Activated CD4-positive, alpha-beta T cell treated with anti-CD3 and anti-CD28 coated beads for 1 hour (primary cell): ENCODE measurements around the gene NOP56.

Source experiments
- DNase-seq: peaks from one replicate; pipeline ENCODE4 v3.0.0-alpha.2; 2020

Gene NOP56

GRCh38 chr20:2703716-2704475 lies 51.5 kb downstream of the NOP56 start:
- no peak for DNase-seq

GRCh38 chr20:2705931-2706645 lies 53.7 kb downstream of the NOP56 start:
- DNase-seq = no peak

- DNase-seq = no peak
These were observed 54.4 kb downstream of the NOP56 start for GRCh38 chr20:2706688-2707352.

GRCh38 chr20:2707353-2708072 lies 55.1 kb downstream of the NOP56 start:
- no peak for DNase-seq
